PC-9 (cell line): ENCODE results near the gene MGAT5.

Source experiments
- CTCF ChIP-seq: fragments of 200-600 bp; sonication (generic); conservative IDR thresholded peaks from 2 replicates; pipeline ENCODE4 v1.6.1; 2017; ENCODE audit warnings: mixed run types, antibody characterized with exemption, mild to moderate bottlenecking, moderate library complexity
- EZH2 ChIP-seq: fragments of 200-600 bp; sonication (generic); IDR thresholded peaks from 2 replicates; pipeline ENCODE4 v1.8.0; 2017; ENCODE audit warnings: antibody characterized with exemption, low read depth

GRCh38 chr2:134278553-134278952, 24.7 kb downstream of the MGAT5 start:
- TF ChIP-seq CTCF (no peak), EZH2 (no peak)
